ENCODE results near the gene MROH2A.
A peak's percentile ranks its signal among the peaks of the same experiment; 100 is the strongest.
"Not testable (repeated sequence)": the region's sequence is repeated elsewhere in the genome, so short reads cannot be mapped to it uniquely, and the experiment has no call there.

MROH2A gene

GRCh38 chr2:233854241-233854981 is 76.3 kb downstream of the MROH2A start, which contains the start of gene HJURP:
TSS of gene HJURP (minus strand) at chr2:233854535. CDS start at chr2:233854500, 35 bp downstream.
- peak; percentile 95 for DNase-seq (ENCODE audit: low spot score)

GRCh38 chr2:233855345-233855744 is 77.2 kb downstream of the MROH2A start:
- DNase-seq (ENCODE audit: low spot score), result no peak

GRCh38 chr2:233856184-233856583 is 78.1 kb downstream of the MROH2A start:
- DNase-seq (ENCODE audit: low spot score), result no peak

GRCh38 chr2:233857511-233858141 is 79.5 kb downstream of the MROH2A start:
- DNase-seq (ENCODE audit: low spot score), result no peak

- no peak for DNase-seq (ENCODE audit: low spot score)
These were observed 80.2 kb downstream of the MROH2A start for GRCh38 chr2:233858331-233858730.

- DNase-seq (ENCODE audit: low spot score), result no peak
These were observed 84.2 kb downstream of the MROH2A start for GRCh38 chr2:233862261-233862768.

- no peak for DNase-seq (ENCODE audit: low spot score)
These were observed 87.7 kb downstream of the MROH2A start for GRCh38 chr2:233865838-233866237.

- DNase-seq (ENCODE audit: low spot score), result no peak
These were observed 88.3 kb downstream of the MROH2A start for GRCh38 chr2:233866479-233866878.

- DNase-seq (ENCODE audit: low spot score), result no peak
These were observed 89.9 kb downstream of the MROH2A start, which contains the start of gene MSL3B for GRCh38 chr2:233867993-233868532. TSS of gene MSL3B (minus strand) at chr2:233868386.

- no peak for DNase-seq (ENCODE audit: low spot score)
These were observed 93.3 kb downstream of the MROH2A start for GRCh38 chr2:233871432-233871831.

GRCh38 chr2:233872125-233872524 is 94.0 kb downstream of the MROH2A start:
- not testable (repeated sequence) for DNase-seq (ENCODE audit: low spot score)

GRCh38 chr2:233882353-233882752 is 104.2 kb downstream of the MROH2A start:
- no peak for DNase-seq (ENCODE audit: low spot score)
